Measurements from ENCODE around the gene HAPLN3. TPM values are rescaled to one million over a fixed set of nuclear protein-coding genes. Genes with fewer than 3 reads are reported as not detected.

The HAPLN3 gene
- total and polyA plus RNA-seq, 10 of the 15 experiments (the other 5 are each of a cell fraction or from before 2014, with no cell fraction given): 0.20 to 5.0 (median 1.4) TPM; not detected in 1

GRCh38 chr15:88866295-88866881 lies 29.0 kb downstream of the HAPLN3 start:
- H3K4me1 ChIP-seq (ENCODE audit: control insufficient read depth, insufficient read depth, low read length): no peaks in the 10 kb centered on the region
- no peak for FAIRE-seq
- no peaks in the 10 kb centered on the region for H3K9me3 ChIP-seq (replicated peaks; ENCODE audit: control insufficient read depth, insufficient read depth, low read length)
- DNase-seq (ENCODE audit: low read depth, low spot score): no peak
- no peak overlapping the region for H3K27ac ChIP-seq (ENCODE audit: control insufficient read depth, insufficient read depth)
- no peak for ATAC-seq
- TF ChIP-seq STAT3 (IDR thresholded peaks at IDR 0.05; ENCODE audit: low read depth, low read length) (no peak), CHD1 (IDR thresholded peaks at IDR 0.05; ENCODE audit: low read depth, low read length) (no peak), ZNF207 (IDR thresholded peaks at IDR 0.05; ENCODE audit: borderline replicate concordance) (no peak)
- no peak overlapping the region for H3K9ac ChIP-seq (ENCODE audit: control insufficient read depth, insufficient read depth, low read length)
- SMC1A ChIA-PET (ENCODE audit: uncharacterized antibody, unreplicated experiment): no interaction called here
- no peak overlapping the region for H3K4me3 ChIP-seq
- H3K79me2 ChIP-seq (ENCODE audit: control insufficient read depth, insufficient read depth, low read length): no peaks in the 10 kb centered on the region
- CTCF ChIA-PET: no interaction called here
- RAD21 ChIA-PET (ENCODE audit: unreplicated experiment): no interaction called here
- intact Hi-C loops (cut with micrococcal nuclease; ENCODE audit: unreplicated experiment) (no loop called here), in situ Hi-C loops (cut with MboI) (no loop called here)
- POLR2A ChIA-PET: no interaction called here
- WGBS (ENCODE audit: insufficient coverage, insufficient replicate concordance, low lambda C conversion rate, missing lambda C conversion rate): 46% methylated on average over 10 of the region's 10 CpGs
- no peaks in the 10 kb centered on the region for H4K20me1 ChIP-seq (ENCODE audit: control insufficient read depth, insufficient read depth)
- H2AFZ ChIP-seq (ENCODE audit: control insufficient read depth, low read depth, low read length): no peak overlapping the region
- BruUV-seq (replicated peaks): no TSS peak
- H3K27me3 ChIP-seq (replicated peaks in 1 of 2; ENCODE audit: control insufficient read depth in 2 of 2, insufficient read depth in 2 of 2, low read length in 1 of 2): no peaks in the 10 kb centered on the region; a peak in 2 of 4 replicates
- H3K4me2 ChIP-seq (ENCODE audit: control insufficient read depth, insufficient read depth): no peak overlapping the region
- no peaks in the 10 kb centered on the region for H3K36me3 ChIP-seq (ENCODE audit: control insufficient read depth in 2 of 2, insufficient read depth in 2 of 2, low read length in 1 of 2)

- Histone ChIP-seq H3K4me3 (no peak overlapping the region), H4K20me1 (ENCODE audit: control insufficient read depth, insufficient read depth) (no peaks in the 10 kb centered on the region), H3K36me3 (ENCODE audit: control insufficient read depth in 2 of 2, insufficient read depth in 2 of 2, low read length in 1 of 2) (no peaks in the 10 kb centered on the region), H3K4me1 (ENCODE audit: control insufficient read depth, insufficient read depth, low read length) (no peaks in the 10 kb centered on the region), H3K9me3 (replicated peaks; ENCODE audit: control insufficient read depth, insufficient read depth, low read length) (no peaks in the 10 kb centered on the region), H2AFZ (ENCODE audit: control insufficient read depth, low read depth, low read length) (no peak overlapping the region), H3K4me2 (ENCODE audit: control insufficient read depth, insufficient read depth) (no peak overlapping the region), H3K27ac (ENCODE audit: control insufficient read depth, insufficient read depth) (no peak overlapping the region), H3K27me3 (replicated peaks in 1 of 2; ENCODE audit: control insufficient read depth in 2 of 2, insufficient read depth in 2 of 2, low read length in 1 of 2) (no peaks in the 10 kb centered on the region; a peak in 2 of 4 replicates), H3K9ac (ENCODE audit: control insufficient read depth, insufficient read depth, low read length) (no peak overlapping the region), H3K79me2 (ENCODE audit: control insufficient read depth, insufficient read depth, low read length) (no peaks in the 10 kb centered on the region)
- no peak for FAIRE-seq
- ATAC-seq: no peak
- in situ Hi-C loops (cut with MboI): no loop called here
- 0% methylated on average over 6 of the region's 6 CpGs for WGBS (ENCODE audit: insufficient coverage, insufficient replicate concordance, low lambda C conversion rate, missing lambda C conversion rate)
- ChIA-PET POLR2A (no interaction called here), RAD21 (ENCODE audit: unreplicated experiment) (no interaction called here), SMC1A (ENCODE audit: uncharacterized antibody, unreplicated experiment) (no interaction called here), CTCF (no interaction called here)
- no TSS peak for BruUV-seq (replicated peaks)
- no peak for DNase-seq (ENCODE audit: low read depth, low spot score)
- intact Hi-C loops (cut with micrococcal nuclease; ENCODE audit: unreplicated experiment): no loop called here
- TF ChIP-seq CBX5 (IDR thresholded peaks at IDR 0.05; ENCODE audit: low read depth): no peak
- no peak for TF ChIP-seq ZNF622 (IDR thresholded peaks at IDR 0.05)
- no peak for TF ChIP-seq JUND (IDR thresholded peaks at IDR 0.05; ENCODE audit: low read depth, low read length)
- no peak for TF ChIP-seq NKRF (conservative IDR thresholded peaks at IDR 0.05)
- no peak for TF ChIP-seq FOXM1 (IDR thresholded peaks at IDR 0.05; ENCODE audit: low read depth, low read length)
- no peak for TF ChIP-seq BACH1 (IDR thresholded peaks at IDR 0.05; ENCODE audit: borderline replicate concordance)
- no peak for TF ChIP-seq CBX3 (IDR thresholded peaks at IDR 0.05; ENCODE audit: borderline replicate concordance, low read depth)
- TF ChIP-seq NFYA (IDR thresholded peaks at IDR 0.05; ENCODE audit: borderline replicate concordance, low read depth, low read length): no peak
- no peak for TF ChIP-seq MEF2A (IDR thresholded peaks at IDR 0.05; ENCODE audit: insufficient read depth, low read depth, low read length)
Observed at GRCh38 chr15:88865498-88866099, 29.7 kb downstream of the HAPLN3 start.
